Effector memory CD8-positive, alpha-beta T cell (primary cell): ENCODE data around the gene LIFR.
"Not testable (repeated sequence)": the region's sequence is repeated elsewhere in the genome, so short reads cannot be mapped to it uniquely, and the experiment has no call there.

Source experiments
- ATAC-seq: fragments of 150-1000 bp; cut with Tn5 transposase; replicated peaks from 2 replicates; pipeline ENCODE4 v1.10.0; 2021; ENCODE audit warnings: mild to moderate bottlenecking, moderate library complexity
- DNase-seq, 3 experiments: peaks; one replicate each; pipeline ENCODE4 v3.0.0; 2021
- H3K27ac Mint-ChIP-seq, 2 donors: one replicate each; pipeline ENCODE4 v1.8.0; 2022; ENCODE audit warnings: mild to moderate bottlenecking in 2 of 2, mixed read lengths in 2 of 2, moderate library complexity in 2 of 2
- H3K27me3 Mint-ChIP-seq, 2 donors: one replicate each; pipeline ENCODE4 v1.8.0; 2022; ENCODE audit warnings: mixed read lengths in 2 of 2
- H3K36me3 Mint-ChIP-seq: one replicate; pipeline ENCODE4 v1.8.0; 2022; ENCODE audit warnings: mild to moderate bottlenecking, moderate library complexity, mixed read lengths; ENCODE audit not compliant: insufficient read depth
- H3K4me1 Mint-ChIP-seq, 2 donors: one replicate each; pipeline ENCODE4 v1.8.0; 2022; ENCODE audit warnings: low read depth in 2 of 2, mixed read lengths in 2 of 2
- H3K4me3 Mint-ChIP-seq, 2 donors: one replicate each; pipeline ENCODE4 v1.8.0; 2022; ENCODE audit warnings: mild to moderate bottlenecking in 2 of 2, mixed read lengths in 2 of 2, moderate library complexity in 2 of 2
- H3K9me3 Mint-ChIP-seq, 2 donors: one replicate each; pipeline ENCODE4 v1.8.0; 2022; ENCODE audit warnings: mixed read lengths in 2 of 2

LIFR gene

DNA sequence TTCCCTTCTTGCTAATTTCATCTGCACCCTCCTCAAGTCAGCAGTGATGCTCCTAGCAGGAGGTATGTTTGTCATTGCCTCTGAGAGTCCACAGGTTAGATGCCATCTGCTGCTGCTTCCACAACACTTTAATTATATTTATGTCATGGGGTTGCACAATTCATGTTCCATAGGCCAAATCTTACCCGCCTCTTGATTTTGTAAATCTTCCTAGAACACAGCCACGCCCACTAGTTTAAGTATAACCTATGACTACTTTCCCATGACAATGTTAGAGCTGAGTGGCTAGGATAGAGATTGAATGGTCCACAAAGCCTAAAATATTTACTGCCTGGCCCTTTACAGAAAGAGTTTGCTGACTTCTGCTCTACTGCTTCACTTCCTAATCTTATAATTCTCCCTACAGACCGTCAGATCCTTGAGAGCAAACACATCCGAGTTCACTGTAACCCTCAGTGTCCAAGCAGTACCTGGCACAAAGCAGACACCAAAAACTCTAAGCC is 21.1 kb downstream of the LIFR start:
- Mint-ChIP-seq H3K4me1 (no peaks in the 10 kb centered on the region), H3K27me3 (peaks cover 25 to 29% of the 10 kb centered on the region in 2 donors), H3K27ac (no peak overlapping the region), H3K4me3 (no peak overlapping the region), H3K36me3 (no peaks in the 10 kb centered on the region), H3K9me3 (no peaks in the 10 kb centered on the region)
- ATAC-seq: no peak
- DNase-seq: no peak

DNA sequence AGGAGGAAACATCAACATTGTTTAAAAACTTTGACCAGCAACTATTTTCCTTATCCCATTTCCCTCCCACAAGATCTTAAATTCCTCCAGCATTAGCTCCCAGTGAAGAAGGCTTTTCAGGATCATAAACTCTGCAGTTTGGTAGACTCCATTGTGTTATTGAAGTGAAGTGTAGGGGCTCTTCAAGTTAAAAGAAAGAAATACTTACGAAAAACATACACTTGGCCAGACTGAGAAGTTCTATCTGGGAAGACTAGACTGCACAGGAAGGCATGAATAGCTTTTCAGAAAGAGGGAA is 22.3 kb downstream of the LIFR start:
- DNase-seq: no peak
- Mint-ChIP-seq H3K4me1 (no peaks in the 10 kb centered on the region), H3K36me3 (no peaks in the 10 kb centered on the region), H3K9me3 (no peaks in the 10 kb centered on the region), H3K27ac (peak overlapping the region in 1 of 2 donors; percentile 36), H3K27me3 (peaks cover 21 to 25% of the 10 kb centered on the region in 2 donors), H3K4me3 (no peak overlapping the region)
- no peak for ATAC-seq

DNA sequence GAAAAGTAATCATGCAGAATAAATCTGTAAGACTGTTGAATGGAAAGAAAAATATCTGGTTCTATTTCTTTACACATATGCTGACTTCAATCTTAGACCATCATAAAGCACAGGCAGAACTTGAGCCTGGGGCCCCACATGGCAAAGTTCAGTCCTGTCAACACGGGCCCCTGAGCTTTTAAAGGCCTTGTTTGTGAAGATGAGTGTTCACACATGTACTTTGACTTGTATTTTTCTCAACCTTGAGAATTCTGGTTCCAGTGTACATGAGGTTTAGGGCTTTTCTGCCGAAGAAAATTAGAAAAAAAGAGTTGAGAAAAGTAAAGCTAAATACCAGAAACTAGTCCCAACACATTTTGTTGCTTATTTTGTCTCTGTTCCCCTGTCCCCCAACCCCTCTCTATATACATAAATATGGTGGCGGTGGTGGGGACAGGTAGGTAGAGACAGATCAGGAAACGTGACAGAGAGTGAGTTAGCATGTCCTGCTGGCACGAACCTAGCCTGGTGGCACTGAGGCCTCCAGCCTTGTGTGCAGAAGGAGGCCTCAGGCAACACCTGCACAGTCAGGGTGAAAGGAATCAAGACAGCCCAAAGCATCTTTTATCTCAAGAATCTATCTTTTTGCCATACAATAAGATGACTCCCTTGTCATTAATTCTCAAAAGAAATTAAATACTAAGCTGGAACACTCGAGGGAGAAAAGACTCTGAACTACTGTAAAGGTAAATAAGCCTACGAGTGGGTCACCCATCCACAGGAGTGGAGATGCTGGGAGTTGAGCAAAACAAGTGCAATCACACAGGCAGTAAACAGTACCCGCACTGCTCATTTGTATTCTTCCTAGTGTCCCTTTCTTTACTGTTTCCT is 22.9 kb downstream of the LIFR start:
- DNase-seq (no peak), ATAC-seq (no peak)
- Mint-ChIP-seq H3K27me3 (peaks cover 15 to 21% of the 10 kb centered on the region in 2 donors), H3K36me3 (no peaks in the 10 kb centered on the region), H3K4me3 (no peak overlapping the region), H3K4me1 (no peaks in the 10 kb centered on the region), H3K9me3 (no peaks in the 10 kb centered on the region), H3K27ac (peak overlapping the region in 1 of 2 donors; percentile 36)

DNA sequence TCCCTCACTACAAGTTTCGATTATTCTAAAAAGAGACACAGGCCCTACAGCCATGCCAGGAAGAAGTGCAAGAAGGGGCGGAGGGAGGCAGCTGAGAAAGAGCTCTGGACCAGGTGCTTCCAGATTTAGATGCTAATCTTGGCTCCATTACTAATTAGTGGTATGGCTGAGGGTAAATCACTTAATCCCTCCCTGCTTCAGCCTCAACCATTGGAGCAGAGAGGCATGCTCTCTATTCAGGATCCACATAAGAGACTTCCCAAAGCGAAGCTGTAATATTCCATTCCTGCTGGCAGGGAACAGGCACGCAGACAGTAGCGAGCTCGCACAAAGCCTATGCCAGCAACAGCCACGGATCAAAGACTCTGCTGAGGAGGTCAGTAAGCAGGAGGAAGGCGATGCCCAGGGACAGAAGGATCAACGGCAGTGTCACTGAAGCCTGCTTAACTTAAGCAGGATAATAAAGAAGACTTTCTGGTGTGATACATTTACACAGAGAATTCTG is 24.2 kb downstream of the LIFR start:
- no peak overlapping the region for H3K27ac Mint-ChIP-seq
- H3K4me1 Mint-ChIP-seq: peaks cover 0 to 5% of the 10 kb centered on the region in 2 donors
- no peak for ATAC-seq
- H3K9me3 Mint-ChIP-seq: no peaks in the 10 kb centered on the region
- H3K27me3 Mint-ChIP-seq: peaks cover 13 to 21% of the 10 kb centered on the region in 2 donors
- no peak for DNase-seq
- H3K36me3 Mint-ChIP-seq: peaks cover 2% of the 10 kb centered on the region
- no peak overlapping the region for H3K4me3 Mint-ChIP-seq

DNA sequence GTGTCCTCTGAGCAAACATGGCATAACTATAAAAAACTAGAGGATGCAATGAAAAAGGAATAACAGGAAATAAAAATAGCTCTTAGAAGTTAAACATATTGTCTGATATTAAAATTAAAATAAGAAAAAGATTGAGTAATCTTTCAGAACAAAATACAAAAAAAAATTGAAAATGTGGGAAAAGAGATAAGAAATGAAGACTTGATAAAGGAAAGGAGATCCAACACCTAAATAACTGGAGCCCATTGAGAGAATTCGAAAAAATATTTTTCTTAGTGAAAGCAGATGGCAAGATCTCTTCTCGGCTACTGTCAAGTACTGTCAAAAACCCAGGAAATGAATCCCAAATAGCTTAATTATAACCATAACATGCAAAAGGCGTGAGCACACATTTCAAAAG is 24.9 kb downstream of the LIFR start:
- DNase-seq (no peak), ATAC-seq (no peak)
- H3K27me3 Mint-ChIP-seq: peaks cover 9 to 16% of the 10 kb centered on the region in 2 donors
- peaks cover 2% of the 10 kb centered on the region for H3K36me3 Mint-ChIP-seq
- H3K4me1 Mint-ChIP-seq: peaks cover 0 to 5% of the 10 kb centered on the region in 2 donors
- no peak overlapping the region for H3K4me3 Mint-ChIP-seq
- H3K27ac Mint-ChIP-seq: no peak overlapping the region
- H3K9me3 Mint-ChIP-seq: no peaks in the 10 kb centered on the region

DNA sequence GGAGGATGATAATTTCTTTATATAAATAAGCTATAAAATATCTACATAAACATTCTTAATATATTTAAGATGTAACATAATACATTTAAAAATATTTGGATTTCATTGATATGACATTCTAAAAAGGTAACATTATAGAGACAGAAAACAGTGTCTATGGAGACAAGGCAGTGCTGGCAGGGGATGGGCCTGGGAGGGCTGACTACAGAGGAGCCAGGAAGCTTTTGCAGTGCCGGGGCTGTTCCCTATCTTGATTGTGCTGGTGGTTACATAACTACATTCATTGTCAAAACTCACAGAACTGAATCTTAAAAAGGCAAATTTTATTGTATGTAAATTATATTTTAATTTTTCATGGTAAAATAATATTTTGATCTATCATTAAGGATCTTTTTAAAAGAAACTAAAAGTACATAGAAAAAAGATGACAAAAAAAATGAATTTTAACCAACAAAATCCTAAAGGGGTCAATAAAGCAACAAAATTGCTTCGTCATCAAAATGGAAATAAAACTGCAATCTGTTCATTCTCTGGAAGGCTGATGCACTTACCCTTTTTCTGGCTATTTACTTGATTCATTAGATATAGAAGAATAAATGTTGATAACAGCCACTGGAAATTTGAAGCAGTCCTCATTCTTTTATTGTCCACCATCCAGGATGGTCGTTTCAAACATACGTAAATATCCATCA is 26.3 kb downstream of the LIFR start:
- Mint-ChIP-seq H3K36me3 (peaks cover 2% of the 10 kb centered on the region), H3K27ac (no peak overlapping the region), H3K4me3 (no peak overlapping the region), H3K9me3 (no peaks in the 10 kb centered on the region), H3K4me1 (peaks cover 0 to 5% of the 10 kb centered on the region in 2 donors), H3K27me3 (peaks cover 16 to 24% of the 10 kb centered on the region in 2 donors)
- no peak for DNase-seq
- ATAC-seq: no peak

DNA sequence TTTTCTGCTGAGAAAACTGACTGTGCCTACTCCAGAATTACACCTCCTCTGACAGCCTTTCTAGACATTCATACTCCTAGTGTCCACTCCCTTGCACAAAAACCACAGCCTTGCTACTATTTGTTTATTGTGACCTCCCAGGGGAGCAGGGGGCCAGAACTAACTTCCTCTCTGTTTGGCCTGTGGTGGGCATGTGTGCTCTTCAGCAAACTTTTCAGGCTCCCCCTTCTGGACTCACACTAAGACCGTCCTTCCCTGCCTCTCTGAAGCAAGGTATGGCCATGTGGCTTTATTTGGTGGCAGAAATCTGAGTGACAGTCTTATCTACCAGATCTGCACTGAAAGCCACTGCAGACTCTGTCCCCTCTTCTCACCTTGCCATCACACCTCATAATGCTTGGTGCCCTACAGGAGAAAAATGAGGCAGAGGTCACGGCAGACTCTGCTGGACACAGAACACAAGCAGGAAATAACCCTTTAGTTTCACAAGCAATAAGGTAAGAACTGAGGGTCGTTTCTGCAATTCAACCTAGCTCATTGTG is 28.2 kb downstream of the LIFR start:
- no peak overlapping the region for H3K4me3 Mint-ChIP-seq
- DNase-seq (no peak), ATAC-seq (no peak)
- H3K4me1 Mint-ChIP-seq: peaks cover 0 to 5% of the 10 kb centered on the region in 2 donors
- H3K27me3 Mint-ChIP-seq: peaks cover 28 to 43% of the 10 kb centered on the region in 2 donors
- H3K27ac Mint-ChIP-seq: no peak overlapping the region
- H3K36me3 Mint-ChIP-seq: peaks cover 2% of the 10 kb centered on the region
- no peaks in the 10 kb centered on the region for H3K9me3 Mint-ChIP-seq

DNA sequence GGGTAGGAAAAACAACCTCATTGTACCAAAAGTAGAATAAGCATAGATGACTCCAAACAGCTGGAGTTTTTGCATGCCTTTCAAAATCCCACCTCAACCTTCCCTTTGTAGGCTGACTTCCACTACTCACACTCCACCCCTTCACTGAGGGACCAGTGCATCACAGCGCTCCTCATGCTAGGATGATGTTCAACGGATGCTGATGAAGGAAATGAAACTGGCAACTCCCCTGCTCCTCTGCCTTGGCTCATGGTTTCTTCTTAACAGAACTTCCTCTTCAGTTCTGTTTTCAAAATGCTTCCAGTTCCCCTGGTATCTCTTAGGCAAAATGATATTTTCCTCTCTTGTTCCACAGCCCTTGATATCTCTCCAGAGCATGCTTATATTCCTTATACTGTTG is 29.0 kb downstream of the LIFR start:
- Mint-ChIP-seq H3K9me3 (no peaks in the 10 kb centered on the region), H3K27ac (no peak overlapping the region), H3K27me3 (peaks cover 28 to 45% of the 10 kb centered on the region in 2 donors), H3K36me3 (peaks cover 2% of the 10 kb centered on the region), H3K4me3 (no peak overlapping the region), H3K4me1 (peaks cover 0 to 5% of the 10 kb centered on the region in 2 donors)
- ATAC-seq: no peak
- DNase-seq: no peak

DNA sequence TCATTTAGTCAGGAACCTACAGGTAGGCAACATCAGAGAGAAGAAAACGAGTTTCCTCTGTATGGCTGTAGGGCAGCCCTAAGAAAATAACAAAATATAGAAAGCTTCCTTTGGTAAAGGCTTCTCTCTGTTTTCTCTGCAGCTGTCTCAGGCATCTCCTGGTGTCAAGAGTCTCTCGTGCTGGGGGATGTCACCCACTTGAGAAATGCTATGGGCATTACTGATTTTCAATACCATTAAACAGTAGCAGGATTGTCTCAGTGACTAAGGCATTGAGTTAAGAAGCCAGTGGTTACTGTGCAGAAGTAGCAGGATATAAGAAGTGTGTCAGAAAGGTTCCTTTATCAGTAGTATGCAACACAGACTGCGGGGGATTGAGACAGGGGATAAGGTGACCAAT is 32.4 kb downstream of the LIFR start:
- Mint-ChIP-seq H3K36me3 (peaks cover 2% of the 10 kb centered on the region), H3K27me3 (peaks cover 51 to 60% of the 10 kb centered on the region in 2 donors), H3K27ac (no peak overlapping the region), H3K4me1 (peaks cover 0 to 5% of the 10 kb centered on the region in 2 donors), H3K9me3 (no peaks in the 10 kb centered on the region), H3K4me3 (no peak overlapping the region)
- no peak for ATAC-seq
- DNase-seq: no peak

DNA sequence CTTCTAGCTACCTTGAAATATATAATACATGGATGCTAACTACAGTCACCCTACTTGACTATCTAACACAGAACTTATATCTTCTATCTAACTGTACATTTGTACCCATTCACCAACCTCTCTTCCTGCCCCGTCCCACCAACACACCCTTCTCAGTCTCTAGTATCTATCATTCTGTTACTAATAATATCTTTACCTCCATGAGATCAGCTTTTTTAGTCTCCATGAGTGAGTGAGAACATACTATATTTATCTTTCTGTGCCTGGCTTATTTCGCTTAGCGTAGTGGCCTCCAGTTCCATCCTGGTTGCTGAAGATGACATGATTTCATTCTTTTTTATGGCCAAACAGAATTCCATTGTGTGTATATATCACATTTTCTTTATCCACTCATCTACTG is 37.0 kb downstream of the LIFR start:
- no peak overlapping the region for H3K27ac Mint-ChIP-seq
- peaks cover 42 to 48% of the 10 kb centered on the region in 2 donors for H3K27me3 Mint-ChIP-seq

DNA sequence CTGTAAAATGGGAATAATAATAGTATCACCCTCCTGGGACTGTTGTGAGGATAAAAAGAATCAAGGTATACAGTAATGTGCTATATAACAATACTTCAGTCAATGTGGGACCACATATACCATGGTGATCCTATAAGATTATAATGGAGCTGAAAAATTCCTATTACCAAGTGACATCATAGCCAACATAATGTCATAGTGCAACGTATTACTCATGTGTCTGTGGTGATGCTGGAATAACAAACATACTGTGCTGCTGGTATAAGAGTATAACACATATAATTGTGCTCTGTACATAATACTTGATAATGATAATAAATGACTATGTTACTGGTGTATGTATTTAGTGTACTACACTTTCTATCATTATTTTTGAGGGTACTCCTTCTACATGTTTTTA is 38.1 kb downstream of the LIFR start:
- H3K27ac Mint-ChIP-seq: no peak overlapping the region
- no peak for DNase-seq

More for the DNA sequence above, 37.0 kb downstream of the LIFR start:
- Mint-ChIP-seq H3K4me3 (no peak overlapping the region), H3K4me1 (no peaks in the 10 kb centered on the region), H3K9me3 (peaks cover 0 to 1% of the 10 kb centered on the region in 2 donors), H3K36me3 (no peaks in the 10 kb centered on the region)
- DNase-seq (no peak), ATAC-seq (no peak)

DNA sequence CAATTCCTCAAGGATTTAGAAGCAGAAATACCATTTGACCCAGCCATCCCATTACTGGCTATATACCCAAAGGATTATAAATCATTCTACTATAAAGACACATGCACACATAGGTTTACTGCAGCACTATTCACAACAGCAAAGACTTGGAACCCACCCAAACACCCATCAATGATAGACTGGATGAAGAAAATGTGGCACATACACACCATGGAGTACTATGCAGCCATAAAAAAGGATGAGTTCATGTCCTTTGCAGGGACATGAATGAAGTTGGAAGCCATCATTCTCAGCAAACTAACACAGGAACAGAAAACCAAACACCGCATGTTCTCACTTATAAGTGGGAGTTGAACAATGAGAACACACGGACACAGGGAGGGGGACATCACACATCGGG is 39.8 kb downstream of the LIFR start:
- not testable (repeated sequence) for H3K27ac Mint-ChIP-seq, H3K4me1 Mint-ChIP-seq, H3K36me3 Mint-ChIP-seq, ATAC-seq, H3K4me3 Mint-ChIP-seq, DNase-seq, H3K9me3 Mint-ChIP-seq
- H3K27me3 Mint-ChIP-seq: peaks cover 31 to 52% of the 10 kb centered on the region in 2 donors

More for the DNA sequence above, 38.1 kb downstream of the LIFR start:
- no peak for ATAC-seq
- Mint-ChIP-seq H3K36me3 (no peaks in the 10 kb centered on the region), H3K27me3 (peaks cover 37 to 53% of the 10 kb centered on the region in 2 donors), H3K4me3 (no peak overlapping the region), H3K9me3 (peaks cover 0 to 1% of the 10 kb centered on the region in 2 donors), H3K4me1 (no peaks in the 10 kb centered on the region)

DNA sequence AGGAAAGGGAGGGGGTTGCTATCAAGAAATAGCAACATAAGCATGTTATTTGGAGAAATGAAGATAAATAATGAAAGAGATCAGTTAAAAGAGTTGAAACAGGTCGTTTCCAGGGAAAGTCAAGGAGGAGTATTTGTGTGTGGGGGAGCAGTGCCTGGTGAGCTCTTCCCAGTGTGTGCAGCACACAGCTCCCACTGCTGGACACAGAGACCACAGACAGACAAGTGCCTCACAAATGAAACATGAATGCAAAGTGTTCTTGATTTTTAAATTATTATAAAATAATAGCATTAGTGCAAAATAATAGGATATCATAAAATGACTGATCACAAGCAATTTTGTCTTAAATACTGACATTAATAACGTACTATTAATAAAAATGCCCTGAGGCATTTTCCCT is 40.8 kb downstream of the LIFR start:
- Mint-ChIP-seq H3K9me3 (peaks cover 0 to 1% of the 10 kb centered on the region in 2 donors), H3K4me3 (no peak overlapping the region), H3K27ac (no peak overlapping the region), H3K27me3 (peaks cover 22 to 49% of the 10 kb centered on the region in 2 donors), H3K4me1 (no peaks in the 10 kb centered on the region), H3K36me3 (no peaks in the 10 kb centered on the region)
- ATAC-seq: no peak
- DNase-seq: no peak
